ENCODE data around the gene MYO1D.

The MYO1D gene

GRCh38 chr17:32496395-32497073, 380.4 kb downstream of the MYO1D start:
- no peak for DNase-seq (ENCODE audit: low spot score)
- in situ Hi-C loops (cut with MboI; ENCODE audit: low pct_unique_long_range_greater_than_20kb, low sequenced_read_pairs, unreplicated experiment) = loop anchor here (25.0 kb wide), 1 partner anchor 116 kb away; no protein-coding TSS in a partner anchor
- TF ChIP-seq CTCF (IDR thresholded peaks at IDR 0.05; ENCODE audit: extremely low read depth, insufficient read depth, missing control alignments) = no peak

- no peak for DNase-seq (ENCODE audit: low spot score)
- no peak for TF ChIP-seq CTCF (IDR thresholded peaks at IDR 0.05; ENCODE audit: extremely low read depth, insufficient read depth, missing control alignments)
Measured at GRCh38 chr17:32495359-32496231, 381.3 kb downstream of the MYO1D start.

GRCh38 chr17:32494621-32495358, 382.1 kb downstream of the MYO1D start:
- in situ Hi-C loops (cut with MboI; ENCODE audit: low pct_unique_long_range_greater_than_20kb, low sequenced_read_pairs, unreplicated experiment) = loop anchor here (25.0 kb wide), 1 partner anchor 118 kb away; no protein-coding TSS in a partner anchor
- no peak for TF ChIP-seq CTCF (IDR thresholded peaks at IDR 0.05; ENCODE audit: extremely low read depth, insufficient read depth, missing control alignments)
- no peak for DNase-seq (ENCODE audit: low spot score)

More at GRCh38 chr17:32495359-32496231, 381.3 kb downstream of the MYO1D start:
- in situ Hi-C loops (cut with MboI; ENCODE audit: low pct_unique_long_range_greater_than_20kb, low sequenced_read_pairs, unreplicated experiment) = loop anchor here (25.0 kb wide), 1 partner anchor 117 kb away; no protein-coding TSS in a partner anchor

GRCh38 chr17:32493976-32494513, 382.9 kb downstream of the MYO1D start:
- in situ Hi-C loops (cut with MboI; ENCODE audit: low pct_unique_long_range_greater_than_20kb, low sequenced_read_pairs, unreplicated experiment) = loop anchor here (25.0 kb wide), 1 partner anchor 118 kb away; no protein-coding TSS in a partner anchor
- DNase-seq (ENCODE audit: low spot score) = no peak
- no peak for TF ChIP-seq CTCF (IDR thresholded peaks at IDR 0.05; ENCODE audit: extremely low read depth, insufficient read depth, missing control alignments)

GRCh38 chr17:32493571-32493970, 383.4 kb downstream of the MYO1D start:
- no peak for TF ChIP-seq CTCF (IDR thresholded peaks at IDR 0.05; ENCODE audit: extremely low read depth, insufficient read depth, missing control alignments)
- no peak for DNase-seq (ENCODE audit: low spot score)
- in situ Hi-C loops (cut with MboI; ENCODE audit: low pct_unique_long_range_greater_than_20kb, low sequenced_read_pairs, unreplicated experiment) = loop anchor here (25.0 kb wide), 1 partner anchor 119 kb away; no protein-coding TSS in a partner anchor

Data from GM13977 (cell line).